WERI-Rb-1 (cell line): ENCODE results near the gene GJA1.

ENCODE experiments used
- DNase-seq: peaks from one replicate; pipeline ENCODE4 v3.0.0-alpha.2; 2020
- H3K27ac ChIP-seq: fragments of 250-450 bp; sonication (Bioruptor Pico); 2 replicates; pipeline ENCODE4 v1.5.1; 2020; ENCODE audit warnings: mild to moderate bottlenecking, moderate library complexity
- H3K27me3 ChIP-seq: fragments of 250-450 bp; sonication (Bioruptor Pico); 2 replicates; pipeline ENCODE4 v1.5.1; 2021; ENCODE audit warnings: mild to moderate bottlenecking, low read depth, moderate library complexity; ENCODE audit not compliant: insufficient read depth, severe bottlenecking
- H3K36me3 ChIP-seq: fragments of 250-450 bp; sonication (Bioruptor Pico); 2 replicates; pipeline ENCODE4 v1.5.1; 2020; ENCODE audit warnings: mild to moderate bottlenecking, moderate library complexity
- H3K4me3 ChIP-seq: 2 replicates; pipeline ENCODE4 v1.5.1; 2011; ENCODE audit warnings: low read depth, mild to moderate bottlenecking, control low read depth, low read length
- H3K9me3 ChIP-seq: fragments of 250-450 bp; sonication (Bioruptor Pico); 2 replicates; pipeline ENCODE4 v1.5.1; 2021; ENCODE audit warnings: mild to moderate bottlenecking, moderate library complexity; ENCODE audit not compliant: severe bottlenecking
- TF ChIP-seq, protein P1 (sequence below): IDR thresholded peaks from 2 replicates; pipeline ENCODE4 v1.5.1; 2011; ENCODE audit warnings: low read depth, mild to moderate bottlenecking, control low read depth, inconsistent platforms, low read length

Gene GJA1

GRCh38 chr6:121434037-121434770 is 1.2 kb upstream of the GJA1 start:
- Histone ChIP-seq H3K9me3 (no peaks in the 10 kb centered on the region), H3K36me3 (no peaks in the 10 kb centered on the region), H3K27ac (no peak overlapping the region), H3K4me3 (no peak overlapping the region), H3K27me3 (no peaks in the 10 kb centered on the region)
- no peak for DNase-seq
- TF ChIP-seq, protein P1, sequence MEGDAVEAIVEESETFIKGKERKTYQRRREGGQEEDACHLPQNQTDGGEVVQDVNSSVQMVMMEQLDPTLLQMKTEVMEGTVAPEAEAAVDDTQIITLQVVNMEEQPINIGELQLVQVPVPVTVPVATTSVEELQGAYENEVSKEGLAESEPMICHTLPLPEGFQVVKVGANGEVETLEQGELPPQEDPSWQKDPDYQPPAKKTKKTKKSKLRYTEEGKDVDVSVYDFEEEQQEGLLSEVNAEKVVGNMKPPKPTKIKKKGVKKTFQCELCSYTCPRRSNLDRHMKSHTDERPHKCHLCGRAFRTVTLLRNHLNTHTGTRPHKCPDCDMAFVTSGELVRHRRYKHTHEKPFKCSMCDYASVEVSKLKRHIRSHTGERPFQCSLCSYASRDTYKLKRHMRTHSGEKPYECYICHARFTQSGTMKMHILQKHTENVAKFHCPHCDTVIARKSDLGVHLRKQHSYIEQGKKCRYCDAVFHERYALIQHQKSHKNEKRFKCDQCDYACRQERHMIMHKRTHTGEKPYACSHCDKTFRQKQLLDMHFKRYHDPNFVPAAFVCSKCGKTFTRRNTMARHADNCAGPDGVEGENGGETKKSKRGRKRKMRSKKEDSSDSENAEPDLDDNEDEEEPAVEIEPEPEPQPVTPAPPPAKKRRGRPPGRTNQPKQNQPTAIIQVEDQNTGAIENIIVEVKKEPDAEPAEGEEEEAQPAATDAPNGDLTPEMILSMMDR: no peak

GRCh38 chr6:121436274-121436857 is 920 bp downstream of the GJA1 start:
- no peak for DNase-seq
- Histone ChIP-seq H3K27ac (no peak overlapping the region), H3K27me3 (no peaks in the 10 kb centered on the region), H3K36me3 (no peaks in the 10 kb centered on the region), H3K4me3 (peak overlapping the region; percentile 21; the same call in 1 of the 2 replicates), H3K9me3 (no peaks in the 10 kb centered on the region)
- TF ChIP-seq, protein P1: no peak

- TF ChIP-seq, protein P1: no peak
- DNase-seq: no peak
- peak overlapping the region; percentile 21 for H3K4me3 ChIP-seq
- H3K9me3 ChIP-seq: no peaks in the 10 kb centered on the region
- H3K27me3 ChIP-seq: no peaks in the 10 kb centered on the region
- no peak overlapping the region for H3K27ac ChIP-seq
- H3K36me3 ChIP-seq: no peaks in the 10 kb centered on the region
Measured at GRCh38 chr6:121436960-121437850, 1.8 kb downstream of the GJA1 start.

DNA sequence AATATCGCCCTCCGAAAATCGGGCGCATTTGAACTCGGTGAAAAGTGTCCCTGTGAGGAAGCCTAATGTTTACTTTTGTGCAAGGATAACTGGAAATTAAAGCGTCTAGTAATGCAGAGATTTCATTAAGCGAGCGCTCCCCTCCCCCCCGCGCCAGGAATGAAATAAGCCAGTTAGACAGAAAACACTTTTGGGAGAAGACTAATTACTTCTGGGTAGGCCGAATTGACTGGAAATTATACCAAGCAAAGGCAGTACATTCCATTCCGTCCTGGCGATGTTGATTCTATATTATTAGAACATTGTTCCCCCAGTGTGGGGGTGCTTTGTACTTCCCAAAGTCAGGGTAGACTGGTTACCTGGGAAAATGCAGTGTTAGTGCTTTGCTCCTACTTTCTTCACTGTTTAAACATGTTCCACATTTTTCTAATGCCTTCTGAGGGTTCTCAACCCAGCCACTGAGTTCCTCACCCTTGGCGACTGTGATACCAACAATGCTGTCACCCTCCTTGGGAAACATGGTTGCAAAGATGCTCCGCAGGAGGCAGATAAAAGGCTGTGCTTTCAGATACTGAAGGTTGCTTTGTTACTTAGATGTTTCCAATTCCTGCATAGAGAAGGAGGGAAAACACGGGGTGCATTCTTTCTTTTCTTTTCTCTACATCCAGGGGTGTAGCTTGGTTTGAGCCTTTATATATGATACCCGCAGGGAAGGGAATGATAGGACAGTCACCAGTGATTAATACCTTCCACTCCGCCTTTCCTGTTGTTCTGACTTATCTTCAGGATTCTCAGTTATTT is 2.6 kb downstream of the GJA1 start:
- H3K27ac ChIP-seq: no peak overlapping the region
- no peak overlapping the region for H3K4me3 ChIP-seq
- DNase-seq: no peak
- H3K36me3 ChIP-seq: no peaks in the 10 kb centered on the region
- no peaks in the 10 kb centered on the region for H3K9me3 ChIP-seq
- TF ChIP-seq, protein P1: no peak
- H3K27me3 ChIP-seq: no peaks in the 10 kb centered on the region

DNA sequence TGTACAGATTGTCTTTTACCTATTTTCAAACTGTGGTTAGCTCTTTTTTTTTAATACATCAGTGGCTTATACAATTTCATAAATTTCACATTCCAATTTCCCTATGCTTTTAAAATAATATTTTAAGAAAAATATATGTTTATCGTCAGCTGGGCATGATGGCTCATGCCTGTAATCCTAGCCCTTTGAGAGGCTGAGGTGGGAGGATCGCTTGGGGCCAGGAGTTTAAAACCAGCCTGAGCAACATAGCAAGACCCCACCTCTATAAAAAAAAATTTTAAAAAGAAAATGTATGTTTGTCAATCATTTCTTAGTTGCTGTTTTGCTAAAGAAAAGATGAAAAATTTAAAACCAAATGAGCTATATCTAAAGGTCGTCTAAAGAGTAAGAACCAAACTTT is 3.4 kb downstream of the GJA1 start:
- Histone ChIP-seq H3K36me3 (no peaks in the 10 kb centered on the region), H3K9me3 (no peaks in the 10 kb centered on the region), H3K27me3 (no peaks in the 10 kb centered on the region), H3K27ac (no peak overlapping the region), H3K4me3 (no peak overlapping the region)
- DNase-seq: no peak
- TF ChIP-seq, protein P1: no peak
